ENCODE results near the gene MYL6. TPM values are rescaled to one million over a fixed set of nuclear protein-coding genes. Genes with fewer than 3 reads are reported as not detected.
A peak's percentile ranks its signal among the peaks of the same experiment; 100 is the strongest.

The MYL6 gene
- total and polyA plus RNA-seq, 10 of the 15 experiments (the other 5 are each of a cell fraction or from before 2014, with no cell fraction given) = 1,000 to 4,116 (median 1,828) TPM

- TF ChIP-seq, protein P1, sequence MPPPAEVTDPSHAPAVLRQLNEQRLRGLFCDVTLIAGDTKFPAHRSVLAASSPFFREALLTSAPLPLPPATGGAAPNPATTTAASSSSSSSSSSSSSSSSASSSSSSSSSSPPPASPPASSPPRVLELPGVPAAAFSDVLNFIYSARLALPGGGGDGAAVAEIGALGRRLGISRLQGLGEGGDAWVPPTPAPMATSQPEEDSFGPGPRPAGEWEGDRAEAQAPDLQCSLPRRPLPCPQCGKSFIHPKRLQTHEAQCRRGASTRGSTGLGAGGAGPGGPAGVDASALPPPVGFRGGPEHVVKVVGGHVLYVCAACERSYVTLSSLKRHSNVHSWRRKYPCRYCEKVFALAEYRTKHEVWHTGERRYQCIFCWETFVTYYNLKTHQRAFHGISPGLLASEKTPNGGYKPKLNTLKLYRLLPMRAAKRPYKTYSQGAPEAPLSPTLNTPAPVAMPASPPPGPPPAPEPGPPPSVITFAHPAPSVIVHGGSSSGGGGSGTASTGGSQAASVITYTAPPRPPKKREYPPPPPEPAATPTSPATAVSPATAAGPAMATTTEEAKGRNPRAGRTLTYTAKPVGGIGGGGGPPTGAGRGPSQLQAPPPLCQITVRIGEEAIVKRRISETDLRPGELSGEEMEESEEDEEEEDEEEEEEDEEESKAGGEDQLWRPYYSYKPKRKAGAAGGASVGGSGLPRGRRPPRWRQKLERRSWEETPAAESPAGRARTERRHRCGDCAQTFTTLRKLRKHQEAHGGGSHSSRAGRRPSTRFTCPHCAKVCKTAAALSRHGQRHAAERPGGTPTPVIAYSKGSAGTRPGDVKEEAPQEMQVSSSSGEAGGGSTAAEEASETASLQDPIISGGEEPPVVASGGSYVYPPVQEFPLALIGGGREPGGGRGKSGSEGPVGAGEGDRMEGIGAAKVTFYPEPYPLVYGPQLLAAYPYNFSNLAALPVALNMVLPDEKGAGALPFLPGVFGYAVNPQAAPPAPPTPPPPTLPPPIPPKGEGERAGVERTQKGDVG (CRISPR knock-in tag; IDR thresholded peaks at IDR 0.05) = no peak
- TF ChIP-seq RB1 (IDR thresholded peaks at IDR 0.05; ENCODE audit: borderline replicate concordance) (no peak), CTCF (IDR thresholded peaks at IDR 0.05 in 2 of 3, conservative IDR thresholded peaks at IDR 0.05 in 1 of 3; ENCODE audit: control insufficient read depth in 2 of 3, extremely low read depth in 1 of 3, insufficient read depth in 1 of 3, low read depth in 3 of 3, low read length in 3 of 3) (peak; percentile 68 to 87 (median 72); a peak in 5 of 6 replicates), CBX3 (IDR thresholded peaks at IDR 0.05; ENCODE audit: borderline replicate concordance, low read depth) (no peak), RAD21 (IDR thresholded peaks at IDR 0.05; ENCODE audit: insufficient read depth, low read depth, low read length) (peak; percentile 46), YY1 (IDR thresholded peaks at IDR 0.05; ENCODE audit: low read depth, low read length) (peak; percentile 90), SIN3A (IDR thresholded peaks at IDR 0.05; ENCODE audit: low read depth, low read length) (no peak; the same call in 1 of the 2 replicates), SRF (IDR thresholded peaks at IDR 0.05; ENCODE audit: low read depth in 2 of 2, low read length in 2 of 2) (no peak), IRF3 (IDR thresholded peaks at IDR 0.05) (no peak), HSF1 (IDR thresholded peaks at IDR 0.05; ENCODE audit: low read depth, low read length) (no peak), STAT3 (IDR thresholded peaks at IDR 0.05; ENCODE audit: low read depth, low read length) (no peak), CHD2 (IDR thresholded peaks at IDR 0.05; ENCODE audit: borderline replicate concordance, low read depth, low read length) (no peak), CHD4 (IDR thresholded peaks at IDR 0.05) (no peak), ZNF622 (IDR thresholded peaks at IDR 0.05) (no peak), TAF1 (IDR thresholded peaks at IDR 0.05; ENCODE audit: borderline replicate concordance, low read depth, low read length) (no peak; the same call in 1 of the 2 replicates), PBX3 (IDR thresholded peaks at IDR 0.05; ENCODE audit: insufficient replicate concordance, low read depth, low read length) (no peak), KLF5 (IDR thresholded peaks at IDR 0.05; ENCODE audit: partially characterized antibody) (no peak)
- TF ChIP-seq, protein P2, sequence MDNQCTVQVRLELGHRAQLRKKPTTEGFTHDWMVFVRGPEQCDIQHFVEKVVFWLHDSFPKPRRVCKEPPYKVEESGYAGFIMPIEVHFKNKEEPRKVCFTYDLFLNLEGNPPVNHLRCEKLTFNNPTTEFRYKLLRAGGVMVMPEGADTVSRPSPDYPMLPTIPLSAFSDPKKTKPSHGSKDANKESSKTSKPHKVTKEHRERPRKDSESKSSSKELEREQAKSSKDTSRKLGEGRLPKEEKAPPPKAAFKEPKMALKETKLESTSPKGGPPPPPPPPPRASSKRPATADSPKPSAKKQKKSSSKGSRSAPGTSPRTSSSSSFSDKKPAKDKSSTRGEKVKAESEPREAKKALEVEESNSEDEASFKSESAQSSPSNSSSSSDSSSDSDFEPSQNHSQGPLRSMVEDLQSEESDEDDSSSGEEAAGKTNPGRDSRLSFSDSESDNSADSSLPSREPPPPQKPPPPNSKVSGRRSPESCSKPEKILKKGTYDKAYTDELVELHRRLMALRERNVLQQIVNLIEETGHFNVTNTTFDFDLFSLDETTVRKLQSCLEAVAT (IDR thresholded peaks at IDR 0.05) = no peak
These were observed 31.1 kb downstream of the MYL6 start, which contains the start of gene SMARCC2 (continued) for GRCh38 chr12:56189099-56189917.
